ENCODE results near the gene MLLT11. TPM values are rescaled to one million over a fixed set of nuclear protein-coding genes. Genes with fewer than 3 reads are reported as not detected.

Gene MLLT11
- total RNA-seq, 4 donors from 2014 or later: 0.46 to 1.6 (median 1.2) TPM

GRCh38 chr1:151065089-151065645 is 5.0 kb downstream of the MLLT11 start:
- H3K27me3 ChIP-seq: no peaks in the 10 kb centered on the region
- no peak overlapping the region for H3K27ac ChIP-seq
- TF ChIP-seq POLR2A (IDR thresholded peaks at IDR 0.05): no peak
- TF ChIP-seq CTCF (IDR thresholded peaks at IDR 0.05): no peak
- H3K9me3 ChIP-seq: no peaks in the 10 kb centered on the region
- H3K4me1 ChIP-seq: peaks cover 7 to 8% of the 10 kb centered on the region in 2 donors
- no peak for DNase-seq
- no peaks in the 10 kb centered on the region for H3K36me3 ChIP-seq
- H3K4me3 ChIP-seq (replicated peaks in 1 of 3): no peak overlapping the region
- intact Hi-C loops (cut with DNase I): no loop called here

DNA sequence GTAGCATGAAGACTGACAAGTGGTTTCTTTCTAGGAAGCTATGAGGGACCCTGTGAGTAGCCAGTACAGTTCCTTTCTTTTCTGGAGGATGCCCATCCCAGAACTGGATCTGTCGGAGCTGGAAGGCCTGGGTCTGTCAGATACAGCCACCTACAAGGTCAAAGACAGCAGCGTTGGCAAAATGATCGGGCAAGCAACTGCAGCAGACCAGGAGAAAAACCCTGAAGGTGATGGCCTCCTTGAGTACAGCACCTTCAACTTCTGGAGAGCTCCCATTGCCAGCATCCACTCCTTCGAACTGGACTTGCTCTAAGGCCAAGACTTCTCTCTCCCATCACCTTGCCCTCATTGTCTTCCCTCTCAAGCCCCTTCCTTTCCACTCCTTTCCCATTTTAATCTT is 7.0 kb downstream of the MLLT11 start:
- Histone ChIP-seq H3K4me3 (replicated peaks in 1 of 3) (no peak overlapping the region), H3K9me3 (no peaks in the 10 kb centered on the region), H3K27ac (peak overlapping the region in 2 of 3 donors; percentile 20 to 39), H3K4me1 (peaks cover 7 to 8% of the 10 kb centered on the region in 2 donors), H3K36me3 (no peaks in the 10 kb centered on the region), H3K27me3 (no peaks in the 10 kb centered on the region)
- no peak for DNase-seq
- intact Hi-C loops (cut with DNase I): no loop called here
- WGBS, 2 donors: 78 to 81% methylated on average over 4 of the region's 4 CpGs
- TF ChIP-seq POLR2A (IDR thresholded peaks at IDR 0.05) (no peak), CTCF (IDR thresholded peaks at IDR 0.05) (no peak)

DNA sequence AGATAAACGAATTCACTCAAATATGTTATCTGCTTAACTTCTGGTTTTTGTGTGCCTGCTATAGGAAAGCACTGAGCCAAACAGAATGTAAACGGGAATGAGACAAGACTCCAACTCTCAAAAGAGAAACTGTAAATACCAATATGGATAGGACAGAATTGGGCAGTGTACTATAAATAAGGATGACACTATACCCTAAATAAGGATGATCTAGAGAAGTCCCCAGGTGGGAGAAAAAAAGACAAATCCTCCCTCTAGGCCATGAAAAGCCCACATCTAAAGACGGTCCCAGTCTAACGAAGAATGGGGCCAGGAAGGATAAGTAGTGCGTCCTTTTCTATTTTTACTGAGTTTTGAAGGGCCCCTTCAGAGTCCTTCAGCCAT is 8.9 kb downstream of the MLLT11 start:
- Histone ChIP-seq H3K9me3 (no peaks in the 10 kb centered on the region), H3K36me3 (no peaks in the 10 kb centered on the region), H3K4me3 (replicated peaks in 1 of 3) (no peak overlapping the region), H3K27ac (peak overlapping the region; percentile 95 to 99 (median 98)), H3K27me3 (no peaks in the 10 kb centered on the region), H3K4me1 (peaks cover 7 to 8% of the 10 kb centered on the region in 2 donors)
- intact Hi-C loops (cut with DNase I): no loop called here
- TF ChIP-seq CTCF (IDR thresholded peaks at IDR 0.05): no peak
- TF ChIP-seq POLR2A (IDR thresholded peaks at IDR 0.05): peak in 1 of 2 donors; percentile 30
- 46 to 67% methylated on average over 5 of the region's 5 CpGs for WGBS, 2 donors
- no peak for DNase-seq

DNA sequence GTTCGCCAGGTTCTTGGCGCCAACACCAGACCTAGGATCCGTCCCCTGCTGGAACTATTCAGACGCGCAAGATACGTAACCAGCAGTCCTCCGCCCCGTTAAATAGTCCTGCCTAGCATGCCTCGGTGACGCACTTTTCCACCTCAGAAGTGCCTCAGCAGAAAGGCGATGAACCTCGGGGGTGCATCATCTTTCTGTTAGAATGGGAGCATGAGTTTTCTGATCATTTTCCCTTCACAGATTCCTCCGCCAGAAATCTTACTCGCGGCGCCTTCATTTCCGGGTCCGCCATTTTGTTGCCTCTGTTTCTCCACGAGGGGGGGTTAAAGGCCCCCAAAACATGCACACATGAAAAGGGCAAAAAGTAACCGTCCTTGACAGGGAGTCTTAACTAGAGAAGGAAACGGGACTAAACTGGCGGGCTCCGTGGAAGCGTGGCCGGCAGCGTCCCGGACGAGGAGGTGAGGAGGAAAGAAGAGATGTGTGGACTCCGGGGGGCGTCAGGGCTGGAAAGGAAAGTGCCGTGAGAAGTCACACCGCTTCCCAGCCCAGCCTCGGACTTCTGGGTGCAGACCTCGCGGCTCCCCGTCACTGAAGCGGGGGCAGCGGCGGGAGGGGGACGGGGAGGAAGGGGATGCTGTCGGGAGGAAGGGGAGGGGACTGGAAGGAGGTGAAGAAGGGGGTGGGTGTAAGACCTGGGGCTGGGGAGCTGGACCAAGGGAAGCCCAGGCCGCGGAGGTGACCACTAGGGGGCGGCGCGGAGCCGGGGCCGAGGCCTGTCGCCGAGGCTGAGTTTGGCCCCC is 10.5 kb downstream of the MLLT11 start, which contains the start of gene GABPB2:
Gene GABPB2 (plus strand): TSS at position 288 of the 803 bp plus-strand sequence. CDS start 17,429 bp downstream, outside the sequence.
- no peaks in the 10 kb centered on the region for H3K36me3 ChIP-seq
- peaks cover 7 to 8% of the 10 kb centered on the region in 2 donors for H3K4me1 ChIP-seq
- no peaks in the 10 kb centered on the region for H3K27me3 ChIP-seq
- H3K9me3 ChIP-seq: no peaks in the 10 kb centered on the region
- H3K27ac ChIP-seq: peak within 1 kb of the TSS; percentile 95 to 99 (median 98)
- DNase-seq: peak; percentile 91 to 92
- TF ChIP-seq CTCF (IDR thresholded peaks at IDR 0.05) (peak; percentile 69 to 90 (median 85)), POLR2A (IDR thresholded peaks at IDR 0.05) (peak in 1 of 2 donors; percentile 40)
- H3K4me3 ChIP-seq (replicated peaks in 1 of 3): peak within 1 kb of the TSS; percentile 38 to 51 (median 43)
- intact Hi-C loops (cut with DNase I): no loop called here
- 0 to 1% methylated on average over 42 to 44 of the region's 50 CpGs for WGBS, 2 donors

GRCh38 chr1:151072224-151072623 is 12.0 kb downstream of the MLLT11 start:
- H3K4me3 ChIP-seq (replicated peaks in 1 of 3): no peak overlapping the region
- DNase-seq: no peak
- TF ChIP-seq POLR2A (IDR thresholded peaks at IDR 0.05) (no peak), CTCF (IDR thresholded peaks at IDR 0.05) (no peak)
- H3K36me3 ChIP-seq: no peaks in the 10 kb centered on the region
- H3K4me1 ChIP-seq: peaks cover 7 to 8% of the 10 kb centered on the region in 2 donors
- no peaks in the 10 kb centered on the region for H3K9me3 ChIP-seq
- 84 to 89% methylated on average over 13 of the region's 13 CpGs for WGBS, 2 donors
- H3K27me3 ChIP-seq: no peaks in the 10 kb centered on the region
- intact Hi-C loops (cut with DNase I): no loop called here
- H3K27ac ChIP-seq: no peak overlapping the region

Measured in thyroid gland (tissue), 4 donors.